SIG-M5 treated with dmso at 0.1 percent for 504 hours (cell line): ENCODE measurements around the gene ZNF57.
"Not testable (repeated sequence)": the region's sequence is repeated elsewhere in the genome, so short reads cannot be mapped to it uniquely, and the experiment has no call there.

ENCODE experiments used
- DNase-seq: peaks from one replicate; lab custom pipeline; 2025; ENCODE audit not compliant: unreplicated experiment; lab: John Stamatoyannopoulos, UW

ZNF57 gene

DNA sequence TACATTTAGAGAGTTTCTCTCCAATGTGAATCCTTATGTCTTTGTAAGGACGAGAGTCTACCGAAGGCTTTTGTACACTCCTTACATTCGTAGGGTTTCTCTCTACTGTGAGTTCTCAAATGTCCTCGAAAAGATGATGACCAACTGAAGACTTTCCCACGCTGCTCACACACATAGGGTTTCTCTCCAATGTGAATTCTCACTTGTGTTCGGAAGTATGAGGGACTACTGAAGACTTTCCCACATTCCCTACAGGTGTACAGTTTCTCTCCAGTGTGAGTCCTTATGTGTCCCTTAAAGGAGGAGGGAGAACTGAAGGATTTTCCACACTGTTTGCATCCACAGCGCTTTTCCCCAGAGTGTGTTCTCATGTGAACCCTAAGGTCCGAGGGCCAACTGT, 4.0 kb upstream of the ZNF57 start:
- no peak for DNase-seq

DNA sequence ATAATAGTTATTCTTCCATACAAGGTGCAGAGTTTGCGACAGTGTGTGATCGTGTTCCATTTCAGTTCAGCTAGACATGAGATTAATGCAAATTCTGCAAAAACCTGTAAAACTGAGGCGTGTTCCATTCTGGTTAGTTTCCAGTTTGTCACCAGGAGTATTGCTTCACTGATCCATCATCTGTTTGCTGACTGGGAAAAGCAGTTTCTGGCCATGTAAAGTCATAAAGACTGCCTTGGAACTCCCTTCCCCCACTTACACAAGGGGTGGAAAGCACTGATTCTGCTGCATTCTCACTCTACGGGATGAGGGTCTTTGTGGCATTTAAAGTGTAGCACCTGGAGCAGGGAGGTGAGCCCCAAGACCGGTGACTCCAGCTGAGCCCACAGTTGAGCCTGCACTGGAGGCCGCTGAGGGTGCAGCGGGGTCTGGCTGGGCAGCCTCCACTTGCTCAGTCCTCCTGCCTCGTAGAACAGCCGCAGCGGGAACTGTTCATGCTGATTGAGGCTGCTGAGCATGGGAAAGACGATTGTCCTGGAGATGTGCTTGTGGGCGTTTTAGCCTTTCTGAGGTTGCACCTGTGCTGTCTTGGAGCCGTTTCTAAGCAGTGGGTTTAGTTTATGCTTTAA, 2.0 kb downstream of the ZNF57 start:
- no peak for DNase-seq

GRCh38 chr19:2903326-2903725, 2.6 kb downstream of the ZNF57 start:
- not testable (repeated sequence) for DNase-seq

GRCh38 chr19:2905918-2906519, 5.3 kb downstream of the ZNF57 start:
- DNase-seq = no peak

DNA sequence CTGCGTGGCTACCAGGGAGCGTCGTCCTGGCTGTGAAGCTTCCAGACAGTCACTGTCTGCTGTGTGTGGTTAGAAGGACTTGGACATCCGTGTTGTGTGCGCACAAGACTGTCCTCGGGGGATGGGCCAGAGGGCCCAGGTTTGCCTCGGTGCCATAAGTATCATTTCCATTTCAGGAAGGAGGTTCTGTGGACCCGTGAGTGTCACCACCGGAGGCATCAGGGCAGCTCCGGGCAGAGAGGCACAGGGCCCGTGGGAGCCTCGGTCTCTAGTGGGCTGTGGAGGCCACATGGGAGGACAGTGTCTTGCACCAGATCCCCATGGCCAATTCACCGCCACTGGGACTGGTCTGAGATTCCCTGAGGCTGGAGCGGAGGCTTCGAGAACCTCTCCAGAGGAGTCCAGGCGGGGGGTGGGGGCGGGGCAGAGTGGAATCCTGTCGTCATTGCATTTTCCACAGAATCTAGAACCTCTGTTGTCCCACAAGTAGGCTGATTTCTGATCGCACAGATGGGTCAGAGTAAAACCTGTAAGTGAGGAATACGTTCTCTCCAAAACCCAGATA, 6.0 kb downstream of the ZNF57 start:
- no peak for DNase-seq

DNA sequence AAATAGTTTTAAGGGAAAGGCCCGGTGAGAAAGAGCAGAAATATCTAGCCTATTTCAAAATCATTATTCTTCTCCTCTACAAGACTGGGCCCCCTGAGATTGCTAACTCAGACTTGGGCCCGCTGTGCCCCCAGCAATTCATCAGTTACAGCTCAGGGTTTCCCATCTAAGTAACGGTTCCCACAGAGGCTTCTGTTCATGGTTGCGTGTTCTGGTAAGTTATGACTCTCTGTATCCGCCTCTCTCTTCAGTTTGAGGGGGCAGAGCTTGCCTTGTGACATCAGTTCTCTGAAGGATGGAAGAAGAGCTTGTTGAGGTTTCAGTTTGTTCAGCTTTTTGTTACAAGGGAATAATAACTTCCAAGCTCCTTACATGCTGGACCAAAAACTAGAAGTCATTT, 11.6 kb downstream of the ZNF57 start:
- no peak for DNase-seq

GRCh38 chr19:2917275-2918184, 16.8 kb downstream of the ZNF57 start:
- DNase-seq = no peak

DNA sequence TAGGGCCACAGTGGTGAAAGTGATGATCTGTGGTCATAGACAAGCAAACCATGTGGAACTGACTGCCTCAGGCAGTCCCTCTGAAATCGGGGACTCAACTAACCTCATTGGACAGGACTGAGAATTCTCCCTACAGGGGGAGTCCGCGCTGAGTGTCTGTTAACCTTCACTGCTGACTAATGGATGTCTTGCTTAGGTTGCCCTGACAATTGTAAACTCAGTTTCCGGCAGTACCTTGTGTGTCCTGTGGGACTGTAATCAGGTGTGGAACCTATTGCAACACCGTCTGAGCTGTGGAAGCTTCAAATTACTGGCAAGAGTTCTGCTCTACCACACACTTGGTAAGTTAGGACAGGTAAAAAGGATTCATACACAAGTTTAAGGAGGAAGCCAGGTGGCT, 22.3 kb downstream of the ZNF57 start:
- DNase-seq = no peak

DNA sequence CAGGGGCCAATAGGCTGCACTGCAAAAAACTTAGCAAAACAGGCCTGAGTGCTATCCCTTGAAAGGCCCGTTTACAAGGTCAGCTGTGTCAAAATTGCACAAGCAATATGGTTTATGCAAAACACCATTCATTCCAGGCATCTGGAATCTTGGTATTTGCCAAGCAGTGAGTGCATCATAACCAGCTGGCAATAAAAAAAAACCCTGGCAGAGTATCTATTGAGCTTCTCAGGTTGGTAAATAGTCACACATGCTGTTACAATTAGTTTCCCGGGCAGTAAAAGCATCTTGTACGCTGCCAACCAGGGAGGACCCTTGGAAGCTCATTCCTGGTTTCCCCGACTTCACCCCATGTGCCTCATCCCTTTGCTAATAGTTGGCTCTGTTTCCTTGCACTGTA, 22.8 kb downstream of the ZNF57 start:
- no peak for DNase-seq

GRCh38 chr19:2926341-2927031, 25.8 kb downstream of the ZNF57 start:
- DNase-seq = no peak

DNA sequence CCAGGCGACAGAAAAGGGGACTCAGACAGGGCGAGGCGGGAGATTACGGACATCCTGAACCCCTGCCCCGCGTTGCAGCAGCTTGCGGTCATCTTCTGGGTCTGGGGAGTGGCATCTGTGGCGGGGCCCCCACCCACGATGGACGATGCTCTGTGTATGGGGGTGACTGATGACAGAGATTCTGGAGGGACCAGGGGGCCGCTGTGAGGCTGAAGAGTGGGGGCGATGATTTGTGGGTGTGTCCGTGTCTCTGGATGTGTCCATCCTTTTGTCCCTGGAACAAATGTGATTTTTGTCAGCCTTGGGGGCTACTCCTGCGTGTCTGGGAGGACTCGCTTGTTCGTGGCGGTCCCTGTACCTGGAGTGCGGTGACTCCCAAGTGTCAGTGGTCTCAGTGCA, 26.3 kb downstream of the ZNF57 start:
- no peak for DNase-seq

GRCh38 chr19:2933490-2933910, 32.8 kb downstream of the ZNF57 start:
- no peak for DNase-seq

- DNase-seq = not testable (repeated sequence)
Observed at GRCh38 chr19:2935863-2936262, 35.1 kb downstream of the ZNF57 start.

DNA sequence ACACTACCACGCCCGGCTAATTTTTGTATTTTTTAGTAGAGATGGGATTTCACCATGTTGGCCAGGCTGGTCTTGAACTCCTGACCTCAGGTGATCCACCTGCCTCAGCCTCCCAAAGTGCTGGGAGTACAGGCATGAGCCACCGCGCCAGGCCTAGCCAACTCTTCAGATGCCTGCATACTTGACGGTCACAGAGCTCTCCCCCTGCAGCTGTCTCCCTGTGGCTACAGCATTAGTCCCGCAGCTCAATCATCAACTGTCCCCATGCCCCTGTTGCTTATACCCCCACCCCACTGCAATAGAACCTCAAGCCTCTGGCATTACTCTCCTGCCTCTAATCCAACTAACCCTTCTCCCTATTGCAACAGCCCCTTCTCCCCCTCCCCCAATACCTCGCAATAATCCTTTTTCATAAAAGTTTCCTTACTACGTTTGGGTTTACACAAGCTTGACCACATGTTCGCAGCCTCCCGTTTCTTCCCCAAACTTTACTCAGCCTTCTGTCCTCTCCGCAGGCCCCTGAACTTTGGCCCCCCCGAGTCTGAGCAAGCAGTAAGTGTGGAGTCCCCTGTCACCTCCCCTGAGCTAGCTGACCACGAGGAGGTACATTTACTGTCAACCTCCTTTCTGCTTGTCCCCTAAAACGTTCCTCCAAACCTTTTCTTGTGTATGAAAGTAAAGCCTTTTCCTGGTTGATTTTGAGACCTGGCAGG, 42.4 kb downstream of the ZNF57 start:
- DNase-seq = peak; percentile 36

- DNase-seq = peak; percentile 46
Observed at GRCh38 chr19:2944403-2944774, 43.7 kb downstream of the ZNF57 start.

DNA sequence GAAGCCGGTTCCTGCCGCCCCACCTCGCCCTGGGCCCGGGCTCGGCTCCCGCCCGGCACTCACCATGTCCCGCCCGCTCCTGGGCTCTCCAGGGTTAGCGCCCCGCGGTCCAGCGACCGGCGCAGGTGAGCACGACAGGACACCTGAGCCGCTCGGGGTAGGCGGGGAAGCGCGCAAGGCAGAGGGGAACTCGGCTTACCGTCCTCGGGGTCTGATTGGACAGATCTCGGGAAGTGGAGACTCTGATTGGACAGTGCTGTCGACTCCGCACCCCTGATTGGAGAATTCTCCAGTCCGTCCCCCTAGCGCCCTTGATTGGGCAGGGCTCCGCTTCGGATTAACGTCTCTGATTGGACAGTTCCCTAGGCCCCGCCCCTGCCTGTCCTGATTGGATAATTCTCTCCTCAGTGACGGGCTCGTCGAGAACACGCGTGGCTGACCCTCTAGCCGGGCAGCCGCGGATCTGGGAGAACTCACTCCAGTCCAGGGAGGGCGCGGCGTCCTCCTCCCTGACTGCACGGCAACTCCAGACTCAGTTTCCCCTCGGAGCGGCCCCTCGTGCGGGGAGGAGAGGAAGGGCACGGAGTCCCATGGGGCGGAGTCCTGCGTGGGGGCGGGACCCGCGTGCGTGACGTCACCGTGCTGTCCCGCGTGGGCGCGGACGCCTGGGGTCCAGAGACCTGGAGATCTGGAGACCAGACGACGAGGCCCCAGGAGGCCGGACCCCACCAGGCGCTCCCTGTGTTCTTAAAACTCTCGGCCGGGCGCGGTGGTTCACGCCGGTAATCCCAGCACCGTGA, 44.2 kb downstream of the ZNF57 start, which contains the start of gene ZNF77:
TSS of gene ZNF77 (minus strand) at position 197 of the 800 bp plus-strand sequence. CDS start at position 66, 131 bp downstream.
- peak; percentile 97 for DNase-seq

DNA sequence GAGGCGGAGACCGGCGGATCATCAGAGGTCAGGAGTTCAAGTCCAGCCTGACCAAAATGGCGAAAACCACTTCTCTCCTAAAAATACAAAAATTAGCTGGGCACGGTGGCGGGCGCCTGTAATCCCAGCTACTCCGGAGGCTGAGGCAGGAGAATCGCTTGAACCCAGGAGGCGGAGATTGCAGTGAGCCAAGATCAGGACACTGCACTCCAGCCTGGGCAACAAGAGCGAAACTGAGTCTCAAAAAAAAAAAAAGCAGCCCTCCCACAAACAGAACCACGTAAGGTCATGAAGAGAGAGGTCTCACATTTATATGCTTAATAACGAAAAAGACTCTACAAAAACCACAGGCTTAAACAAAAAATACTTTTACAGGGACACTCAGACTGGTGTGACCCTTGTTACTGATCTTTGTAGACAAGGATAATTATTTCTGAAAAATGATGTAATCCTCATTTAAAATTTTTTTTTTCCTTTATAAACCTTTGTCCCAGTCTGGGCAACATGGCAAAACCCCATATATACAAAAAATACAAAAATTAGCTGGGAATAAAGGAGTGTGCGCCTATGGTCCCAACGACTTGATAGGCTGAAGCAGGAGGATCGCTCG, 45.0 kb downstream of the ZNF57 start:
- no peak for DNase-seq

GRCh38 chr19:2949939-2950285, 49.2 kb downstream of the ZNF57 start:
- DNase-seq = no peak
